Stimulated activated CD4-positive, alpha-beta T cell treated with anti-CD3 and anti-CD28 coated beads, Interleukin-1b, Interleukin-23, amount 100 ng/mL, for 24 hours (primary cell): ENCODE results near the gene CFAP300.
A peak's percentile ranks its signal among the peaks of the same experiment; 100 is the strongest.

Experiments
- DNase-seq, 4 experiments: peaks; one replicate each; pipeline ENCODE4 v3.0.0-alpha.2; 2020; ENCODE audit warnings: low read depth in 4 of 4, low spot score in 1 of 4

Gene CFAP300

GRCh38 chr11:102071497-102072472, 24.5 kb downstream of the CFAP300 start:
- DNase-seq = no peak

- DNase-seq = no peak
Measured at GRCh38 chr11:102073253-102073652, 26.0 kb downstream of the CFAP300 start.

- DNase-seq = no peak
Measured at GRCh38 chr11:102079625-102080024, 32.4 kb downstream of the CFAP300 start.

- DNase-seq = no peak
Measured at GRCh38 chr11:102081313-102081712, 34.1 kb downstream of the CFAP300 start.

- DNase-seq = no peak
Measured at GRCh38 chr11:102085864-102086551, 38.8 kb downstream of the CFAP300 start.

- no peak for DNase-seq
Measured at GRCh38 chr11:102097186-102097585, 49.9 kb downstream of the CFAP300 start.

GRCh38 chr11:102099755-102100154, 52.5 kb downstream of the CFAP300 start:
- DNase-seq = no peak

GRCh38 chr11:102108734-102109440, 61.6 kb downstream of the CFAP300 start:
- DNase-seq = no peak

GRCh38 chr11:102109896-102110760, 62.9 kb downstream of the CFAP300 start, which contains the start of gene YAP1:
Gene YAP1 (plus strand): TSS chr11:102110447. CDS start chr11:102110849, 402 bp downstream.
- DNase-seq = peak in 3 of 4 experiments; percentile 44 to 64 (median 46)

- no peak for DNase-seq
Measured at GRCh38 chr11:102110761-102111010, 63.4 kb downstream of the CFAP300 start.

GRCh38 chr11:102111011-102111786, 64.0 kb downstream of the CFAP300 start:
- no peak for DNase-seq

- DNase-seq = no peak
Measured at GRCh38 chr11:102111787-102112508, 64.7 kb downstream of the CFAP300 start.

- DNase-seq = no peak
Measured at GRCh38 chr11:102112509-102112821, 65.2 kb downstream of the CFAP300 start.

GRCh38 chr11:102114032-102114431, 66.8 kb downstream of the CFAP300 start:
- DNase-seq = no peak

- no peak for DNase-seq
Measured at GRCh38 chr11:102115557-102115956, 68.3 kb downstream of the CFAP300 start.

GRCh38 chr11:102116453-102117205, 69.4 kb downstream of the CFAP300 start:
- DNase-seq = no peak

- DNase-seq = no peak
Measured at GRCh38 chr11:102117472-102118113, 70.4 kb downstream of the CFAP300 start.

- DNase-seq = no peak
Measured at GRCh38 chr11:102118937-102119336, 71.7 kb downstream of the CFAP300 start.
